A673 (cell line): Measurements from ENCODE around the gene ASPSCR1.

Experiments used
- CTCF ChIP-seq: fragments of 300-800, 200-600 bp; sonication (generic); conservative IDR thresholded peaks from 2 replicates; pipeline ENCODE4 v1.5.1; 2017; ENCODE audit warnings: low read depth, mild to moderate bottlenecking, antibody characterized with exemption, low read length, moderate library complexity, mixed read lengths
- EZH2 ChIP-seq: fragments of 200-600 bp; sonication (generic); IDR thresholded peaks from 2 replicates; pipeline ENCODE4 v1.6.1; 2017; ENCODE audit warnings: borderline replicate concordance, low read depth, mild to moderate bottlenecking, mixed read lengths, antibody characterized with exemption, low read length; ENCODE audit not compliant: poor library complexity, severe bottlenecking

GRCh38 chr17:82029391-82029790 is 52.0 kb downstream of the ASPSCR1 start:
- TF ChIP-seq CTCF = no peak
- TF ChIP-seq EZH2 = no peak
